ENCODE data around the gene UGT1A1.

- TF ChIP-seq, protein P1, sequence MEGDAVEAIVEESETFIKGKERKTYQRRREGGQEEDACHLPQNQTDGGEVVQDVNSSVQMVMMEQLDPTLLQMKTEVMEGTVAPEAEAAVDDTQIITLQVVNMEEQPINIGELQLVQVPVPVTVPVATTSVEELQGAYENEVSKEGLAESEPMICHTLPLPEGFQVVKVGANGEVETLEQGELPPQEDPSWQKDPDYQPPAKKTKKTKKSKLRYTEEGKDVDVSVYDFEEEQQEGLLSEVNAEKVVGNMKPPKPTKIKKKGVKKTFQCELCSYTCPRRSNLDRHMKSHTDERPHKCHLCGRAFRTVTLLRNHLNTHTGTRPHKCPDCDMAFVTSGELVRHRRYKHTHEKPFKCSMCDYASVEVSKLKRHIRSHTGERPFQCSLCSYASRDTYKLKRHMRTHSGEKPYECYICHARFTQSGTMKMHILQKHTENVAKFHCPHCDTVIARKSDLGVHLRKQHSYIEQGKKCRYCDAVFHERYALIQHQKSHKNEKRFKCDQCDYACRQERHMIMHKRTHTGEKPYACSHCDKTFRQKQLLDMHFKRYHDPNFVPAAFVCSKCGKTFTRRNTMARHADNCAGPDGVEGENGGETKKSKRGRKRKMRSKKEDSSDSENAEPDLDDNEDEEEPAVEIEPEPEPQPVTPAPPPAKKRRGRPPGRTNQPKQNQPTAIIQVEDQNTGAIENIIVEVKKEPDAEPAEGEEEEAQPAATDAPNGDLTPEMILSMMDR (IDR thresholded peaks at IDR 0.05) = no peak
- TF ChIP-seq POLR2AphosphoS5 (IDR thresholded peaks at IDR 0.05) (no peak), POLR2A (IDR thresholded peaks at IDR 0.05) (no peak)
Observed at GRCh38 chr2:233789554-233789953, 29.5 kb downstream of the UGT1A1 start.

All from transverse colon (tissue), 4 donors.